NCI-H128 (cell line): Measurements from ENCODE around the gene CPEB4.

Source experiments
- DNase-seq: peaks from one replicate; lab custom pipeline; 2025; ENCODE audit not compliant: unreplicated experiment; lab: John Stamatoyannopoulos, UW

CPEB4 gene

GRCh38 chr5:173941102-173941501 is 53.0 kb downstream of the CPEB4 start:
- no peak for DNase-seq

GRCh38 chr5:173941758-173942401 is 53.7 kb downstream of the CPEB4 start:
- no peak for DNase-seq

- DNase-seq = no peak
Measured at GRCh38 chr5:173944511-173944910, 56.4 kb downstream of the CPEB4 start.

- DNase-seq = no peak
Measured at GRCh38 chr5:173945160-173945559, 57.0 kb downstream of the CPEB4 start.

GRCh38 chr5:173946323-173946722 is 58.2 kb downstream of the CPEB4 start:
- no peak for DNase-seq

GRCh38 chr5:173950829-173951228 is 62.7 kb downstream of the CPEB4 start:
- DNase-seq = no peak

- DNase-seq = no peak
Measured at GRCh38 chr5:173953528-173954090, 65.5 kb downstream of the CPEB4 start.

- DNase-seq = no peak
Measured at GRCh38 chr5:173954671-173955521, 66.7 kb downstream of the CPEB4 start.

- no peak for DNase-seq
Measured at GRCh38 chr5:173960986-173961385, 72.8 kb downstream of the CPEB4 start.

GRCh38 chr5:173961418-173961817 is 73.3 kb downstream of the CPEB4 start:
- DNase-seq = no peak

GRCh38 chr5:173962436-173962972 is 74.4 kb downstream of the CPEB4 start:
- DNase-seq = no peak

- no peak for DNase-seq
Measured at GRCh38 chr5:173963182-173963838, 75.2 kb downstream of the CPEB4 start.

GRCh38 chr5:173963867-173964441 is 75.8 kb downstream of the CPEB4 start:
- peak; percentile 68 for DNase-seq

- no peak for DNase-seq
Measured at GRCh38 chr5:173964506-173964905, 76.4 kb downstream of the CPEB4 start.

GRCh38 chr5:173967241-173967640 is 79.1 kb downstream of the CPEB4 start:
- no peak for DNase-seq

GRCh38 chr5:173968154-173968797 is 80.1 kb downstream of the CPEB4 start:
- DNase-seq = no peak

- no peak for DNase-seq
Measured at GRCh38 chr5:173969167-173970049, 81.3 kb downstream of the CPEB4 start.

GRCh38 chr5:173970878-173971650 is 82.9 kb downstream of the CPEB4 start:
- no peak for DNase-seq
